OCI-LY7 (cell line): ENCODE measurements around the gene SMYD3.

Source experiments
- EZH2phosphoT487 ChIP-seq: fragments of 200-600 bp; sonication (generic); IDR thresholded peaks from 2 replicates; pipeline ENCODE4 v1.6.1; 2018; ENCODE audit warnings: low read depth, borderline replicate concordance, mild to moderate bottlenecking, mixed run types, antibody characterized with exemption, low read length, moderate library complexity, mixed read lengths
- TF ChIP-seq, protein P1 (sequence below): fragments of 200-600 bp; sonication (generic); conservative IDR thresholded peaks from 2 replicates; pipeline ENCODE4 v1.5.1; 2014; ENCODE audit warnings: mild to moderate bottlenecking, antibody characterized with exemption, low read length, moderate library complexity, mixed read lengths

DNA sequence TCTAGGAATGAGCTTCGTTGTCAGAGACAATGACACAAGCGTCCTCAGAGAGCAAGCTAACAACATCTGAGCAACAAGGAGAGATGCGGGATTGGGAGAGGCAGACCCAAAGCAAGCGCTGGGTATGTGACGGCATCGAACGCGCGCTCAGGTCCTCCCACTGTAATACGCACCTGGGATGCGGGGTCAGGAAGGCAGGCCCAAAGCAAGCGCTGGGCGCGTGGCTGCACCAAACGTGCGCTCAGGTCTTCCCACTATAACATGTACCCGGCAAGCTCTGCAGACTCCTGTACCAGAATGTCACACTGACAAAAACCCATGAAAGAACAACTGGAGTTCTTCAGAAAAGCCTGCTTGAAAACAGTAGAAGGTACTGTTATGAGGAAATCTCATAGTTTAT is 653.8 kb downstream of the SMYD3 start:
- TF ChIP-seq, protein P1, sequence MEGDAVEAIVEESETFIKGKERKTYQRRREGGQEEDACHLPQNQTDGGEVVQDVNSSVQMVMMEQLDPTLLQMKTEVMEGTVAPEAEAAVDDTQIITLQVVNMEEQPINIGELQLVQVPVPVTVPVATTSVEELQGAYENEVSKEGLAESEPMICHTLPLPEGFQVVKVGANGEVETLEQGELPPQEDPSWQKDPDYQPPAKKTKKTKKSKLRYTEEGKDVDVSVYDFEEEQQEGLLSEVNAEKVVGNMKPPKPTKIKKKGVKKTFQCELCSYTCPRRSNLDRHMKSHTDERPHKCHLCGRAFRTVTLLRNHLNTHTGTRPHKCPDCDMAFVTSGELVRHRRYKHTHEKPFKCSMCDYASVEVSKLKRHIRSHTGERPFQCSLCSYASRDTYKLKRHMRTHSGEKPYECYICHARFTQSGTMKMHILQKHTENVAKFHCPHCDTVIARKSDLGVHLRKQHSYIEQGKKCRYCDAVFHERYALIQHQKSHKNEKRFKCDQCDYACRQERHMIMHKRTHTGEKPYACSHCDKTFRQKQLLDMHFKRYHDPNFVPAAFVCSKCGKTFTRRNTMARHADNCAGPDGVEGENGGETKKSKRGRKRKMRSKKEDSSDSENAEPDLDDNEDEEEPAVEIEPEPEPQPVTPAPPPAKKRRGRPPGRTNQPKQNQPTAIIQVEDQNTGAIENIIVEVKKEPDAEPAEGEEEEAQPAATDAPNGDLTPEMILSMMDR, result no peak
- no peak for TF ChIP-seq EZH2phosphoT487
